SH-SY5Y (cell line): ENCODE results near the gene FSTL4.

Experiments
- GATA2 ChIP-seq: IDR thresholded peaks from 2 replicates; pipeline ENCODE4 v1.6.1; 2011; ENCODE audit warnings: mild to moderate bottlenecking, low read depth, low read length
- GATA3 ChIP-seq: IDR thresholded peaks from 2 replicates; pipeline ENCODE4 v1.6.1; 2011; ENCODE audit warnings: low read depth, mild to moderate bottlenecking, low read length, moderate library complexity

GRCh38 chr5:133328800-133329199 lies 283.5 kb downstream of the FSTL4 start:
- TF ChIP-seq GATA3: no peak
- TF ChIP-seq GATA2: no peak
